NB4 (cell line): ENCODE data around the gene LRMDA.

ENCODE experiments used
- DNase-seq: peaks from one replicate; pipeline ENCODE4 v3.0.0; 2010; ENCODE audit warnings: low read depth
- H3K4me3 ChIP-seq: one replicate; pipeline ENCODE4 v1.5.1; 2011; ENCODE audit warnings: mild to moderate bottlenecking, low read depth, low read length, moderate library complexity
- CTCF ChIP-seq: IDR thresholded peaks from one replicate; pipeline ENCODE4 v1.5.1; 2012; ENCODE audit warnings: low read depth, low read length
- MAX ChIP-seq: IDR thresholded peaks from 2 replicates; pipeline ENCODE4 v1.6.1; 2011; ENCODE audit warnings: low read depth, low read length
- MYC ChIP-seq: IDR thresholded peaks from 2 replicates; pipeline ENCODE4 v1.6.1; 2011; ENCODE audit warnings: low read depth, low read length
- POLR2A ChIP-seq: IDR thresholded peaks from 2 replicates; pipeline ENCODE4 v1.6.1; 2011; ENCODE audit warnings: mild to moderate bottlenecking; ENCODE audit not compliant: insufficient read length; ENCODE audit errors: extremely low read depth

Gene LRMDA

GRCh38 chr10:76492678-76493472 is 1061.5 kb downstream of the LRMDA start:
- no peak overlapping the region for H3K4me3 ChIP-seq
- DNase-seq, result no peak
- TF ChIP-seq MYC, result no peak
- no peak for TF ChIP-seq POLR2A
- TF ChIP-seq MAX, result no peak
- no peak for TF ChIP-seq CTCF

- no peak for TF ChIP-seq MYC
- TF ChIP-seq CTCF, result no peak
- no peak for TF ChIP-seq MAX
- TF ChIP-seq POLR2A, result no peak
- no peak overlapping the region for H3K4me3 ChIP-seq
- no peak for DNase-seq
These were observed 1066.2 kb downstream of the LRMDA start for GRCh38 chr10:76497666-76498065.

GRCh38 chr10:76504823-76505222 is 1073.4 kb downstream of the LRMDA start:
- no peak overlapping the region for H3K4me3 ChIP-seq
- no peak for DNase-seq
- TF ChIP-seq CTCF (no peak), MAX (no peak), POLR2A (no peak), MYC (no peak)

- DNase-seq, result no peak
- H3K4me3 ChIP-seq, result no peak overlapping the region
- TF ChIP-seq POLR2A (no peak), MAX (no peak), CTCF (no peak), MYC (no peak)
These were observed 1078.0 kb downstream of the LRMDA start for GRCh38 chr10:76509446-76509845.

GRCh38 chr10:76514321-76514720 is 1082.9 kb downstream of the LRMDA start:
- no peak overlapping the region for H3K4me3 ChIP-seq
- DNase-seq, result no peak
- TF ChIP-seq MAX (no peak), CTCF (no peak), POLR2A (no peak), MYC (no peak)
